ENCODE results near the gene SYNGR1.
"Not testable (repeated sequence)": the region's sequence is repeated elsewhere in the genome, so short reads cannot be mapped to it uniquely, and the experiment has no call there.

SYNGR1 gene

GRCh38 chr22:39409516-39410029 is 59.8 kb downstream of the SYNGR1 start:
- DNase-seq (ENCODE audit: low read depth in 2 of 2): no peak

GRCh38 chr22:39410264-39410663 is 60.5 kb downstream of the SYNGR1 start:
- DNase-seq (ENCODE audit: low read depth in 2 of 2): no peak

GRCh38 chr22:39411828-39412365 is 62.1 kb downstream of the SYNGR1 start:
- DNase-seq (ENCODE audit: low read depth in 2 of 2): not testable (repeated sequence)

- not testable (repeated sequence) for DNase-seq (ENCODE audit: low read depth in 2 of 2)
Measured at GRCh38 chr22:39413204-39413603, 63.4 kb downstream of the SYNGR1 start.

GRCh38 chr22:39414377-39414776 is 64.6 kb downstream of the SYNGR1 start:
- no peak for DNase-seq (ENCODE audit: low read depth in 2 of 2)

GRCh38 chr22:39414886-39415285 is 65.1 kb downstream of the SYNGR1 start:
- DNase-seq (ENCODE audit: low read depth in 2 of 2): no peak

GRCh38 chr22:39415506-39415905 is 65.7 kb downstream of the SYNGR1 start:
- no peak for DNase-seq (ENCODE audit: low read depth in 2 of 2)

GRCh38 chr22:39416319-39416718 is 66.5 kb downstream of the SYNGR1 start:
- no peak for DNase-seq (ENCODE audit: low read depth in 2 of 2)

GRCh38 chr22:39417641-39418040 is 67.8 kb downstream of the SYNGR1 start:
- no peak for DNase-seq (ENCODE audit: low read depth in 2 of 2)

- DNase-seq (ENCODE audit: low read depth in 2 of 2): no peak
Measured at GRCh38 chr22:39418696-39419095, 68.9 kb downstream of the SYNGR1 start.

GRCh38 chr22:39419096-39419495 is 69.3 kb downstream of the SYNGR1 start:
- DNase-seq (ENCODE audit: low read depth in 2 of 2): no peak

GRCh38 chr22:39419911-39420310 is 70.1 kb downstream of the SYNGR1 start:
- DNase-seq (ENCODE audit: low read depth in 2 of 2): no peak

GRCh38 chr22:39421691-39422090 is 71.9 kb downstream of the SYNGR1 start:
- DNase-seq (ENCODE audit: low read depth in 2 of 2): no peak

- no peak for DNase-seq (ENCODE audit: low read depth in 2 of 2)
Measured at GRCh38 chr22:39422101-39422500, 72.3 kb downstream of the SYNGR1 start.

- DNase-seq (ENCODE audit: low read depth in 2 of 2): no peak
Measured at GRCh38 chr22:39422721-39423120, 72.9 kb downstream of the SYNGR1 start.

GRCh38 chr22:39423976-39424375 is 74.2 kb downstream of the SYNGR1 start:
- DNase-seq (ENCODE audit: low read depth in 2 of 2): no peak

- DNase-seq (ENCODE audit: low read depth in 2 of 2): no peak
Measured at GRCh38 chr22:39426380-39427043, 76.7 kb downstream of the SYNGR1 start.

GRCh38 chr22:39427751-39428596 is 78.2 kb downstream of the SYNGR1 start:
- DNase-seq (ENCODE audit: low read depth in 2 of 2): no peak

- DNase-seq (ENCODE audit: low read depth in 2 of 2): no peak
Measured at GRCh38 chr22:39428597-39429071, 78.8 kb downstream of the SYNGR1 start.

- DNase-seq (ENCODE audit: low read depth in 2 of 2): no peak
Measured at GRCh38 chr22:39429186-39429585, 79.4 kb downstream of the SYNGR1 start.

GRCh38 chr22:39429916-39430575 is 80.3 kb downstream of the SYNGR1 start:
- no peak for DNase-seq (ENCODE audit: low read depth in 2 of 2)

GRCh38 chr22:39430576-39431150 is 80.9 kb downstream of the SYNGR1 start:
- no peak for DNase-seq (ENCODE audit: low read depth in 2 of 2)
